GM12872 (cell line): ENCODE results near the gene RTTN.

Source experiments
- CTCF ChIP-seq: IDR thresholded peaks from 3 replicates; pipeline ENCODE4 v1.5.1; 2011; ENCODE audit warnings: low read depth, mild to moderate bottlenecking, low read length, moderate library complexity; ENCODE audit not compliant: insufficient read depth

Gene RTTN

GRCh38 chr18:70195852-70196434 lies 9.5 kb downstream of the RTTN start:
- TF ChIP-seq CTCF: peak; percentile 78

- no peak for TF ChIP-seq CTCF
Observed at GRCh38 chr18:70195014-70195614, 10.4 kb downstream of the RTTN start.

GRCh38 chr18:70194227-70194890 lies 11.1 kb downstream of the RTTN start:
- no peak for TF ChIP-seq CTCF

- no peak for TF ChIP-seq CTCF
Observed at GRCh38 chr18:70190529-70190928, 15.0 kb downstream of the RTTN start.

- no peak for TF ChIP-seq CTCF
Observed at GRCh38 chr18:70188113-70188512, 17.4 kb downstream of the RTTN start.

- no peak for TF ChIP-seq CTCF
Observed at GRCh38 chr18:70183441-70183840, 22.0 kb downstream of the RTTN start.

- no peak for TF ChIP-seq CTCF
Observed at GRCh38 chr18:70182548-70182947, 22.9 kb downstream of the RTTN start.
